ENCODE results near the gene MECR.

MECR gene

GRCh38 chr1:29230204-29230552 is 556 bp downstream of the MECR start:
- TF ChIP-seq CTCF (IDR thresholded peaks at IDR 0.05; ENCODE audit: low read length) (no peak), EZH2 (optimal IDR thresholded peaks at IDR 0.05; ENCODE audit: low read depth, low read length) (no peak), EZH2phosphoT487 (IDR thresholded peaks at IDR 0.05; ENCODE audit: low read length) (no peak)
- H3K9me3 ChIP-seq (replicated peaks; ENCODE audit: insufficient read depth, low read length): no peaks in the 10 kb centered on the region
- no peak for DNase-seq
- peak overlapping the region; percentile 90 for H3K9ac ChIP-seq (ENCODE audit: low read length)
- no peak overlapping the region; the same call in 1 of the 2 replicates for H3K27ac ChIP-seq (ENCODE audit: low read length)
- H3K4me1 ChIP-seq (ENCODE audit: low read length): peaks cover 11% of the 10 kb centered on the region
- H3K4me3 ChIP-seq (ENCODE audit: low read length): peak overlapping the region; percentile 97
- no peaks in the 10 kb centered on the region for H3K36me3 ChIP-seq (replicated peaks; ENCODE audit: insufficient read depth, low read length)
- peak overlapping the region; percentile 97 for H2AFZ ChIP-seq (ENCODE audit: low read length)
- H3K4me2 ChIP-seq (ENCODE audit: low read depth, low read length): peak overlapping the region; percentile 75
- H3F3A ChIP-seq (ENCODE audit: insufficient read depth, low read length): 0 out of 2 replicates have a peak, but pooled peaks cover 2% of the 10 kb centered on the region
- H3K9me2 ChIP-seq (replicated peaks; ENCODE audit: insufficient read depth, low read length): no peaks in the 10 kb centered on the region
- H3K79me2 ChIP-seq (ENCODE audit: low read length): peaks cover 29% of the 10 kb centered on the region
- H4K20me1 ChIP-seq (ENCODE audit: insufficient read depth, low read length): no peaks in the 10 kb centered on the region
- H3K27me3 ChIP-seq (replicated peaks; ENCODE audit: insufficient read depth, low read length): peaks cover 38% of the 10 kb centered on the region

DNA sequence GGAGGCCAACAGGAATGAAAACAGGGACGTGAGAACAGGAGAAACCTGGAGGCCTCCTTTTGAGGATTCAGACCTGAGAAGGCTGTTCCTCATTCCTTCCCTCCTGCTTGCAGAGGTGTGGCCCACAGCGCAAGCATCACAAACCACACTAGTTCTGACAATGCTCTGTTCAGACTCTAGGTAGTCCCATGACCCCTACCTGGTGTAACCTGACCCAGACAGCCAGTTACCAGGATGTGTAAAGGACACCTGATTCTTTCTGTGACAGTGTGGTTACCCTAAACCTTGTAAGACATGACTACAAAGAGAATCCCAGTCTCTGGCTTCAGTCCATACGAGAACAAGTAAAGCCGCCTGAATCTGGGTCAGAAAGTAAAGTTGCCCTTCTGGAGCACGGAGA is 3.2 kb downstream of the MECR start:
- H3K4me1 ChIP-seq (ENCODE audit: low read length): peaks cover 11% of the 10 kb centered on the region
- no peaks in the 10 kb centered on the region for H3K9me2 ChIP-seq (replicated peaks; ENCODE audit: insufficient read depth, low read length)
- no peak for DNase-seq
- H3K4me3 ChIP-seq (ENCODE audit: low read length): no peak overlapping the region
- no peak for TF ChIP-seq CTCF (IDR thresholded peaks at IDR 0.05; ENCODE audit: low read length)
- no peak for TF ChIP-seq EZH2phosphoT487 (IDR thresholded peaks at IDR 0.05; ENCODE audit: low read length)
- TF ChIP-seq EZH2 (optimal IDR thresholded peaks at IDR 0.05; ENCODE audit: low read depth, low read length): no peak
- H3F3A ChIP-seq (ENCODE audit: insufficient read depth, low read length): 0 out of 2 replicates have a peak, but pooled peaks cover 2% of the 10 kb centered on the region
- H3K9ac ChIP-seq (ENCODE audit: low read length): no peak overlapping the region
- no peak overlapping the region for H3K27ac ChIP-seq (ENCODE audit: low read length)
- no peak overlapping the region for H2AFZ ChIP-seq (ENCODE audit: low read length)
- H3K27me3 ChIP-seq (replicated peaks; ENCODE audit: insufficient read depth, low read length): peaks cover 12% of the 10 kb centered on the region
- H3K79me2 ChIP-seq (ENCODE audit: low read length): peaks cover 30% of the 10 kb centered on the region
- no peaks in the 10 kb centered on the region for H4K20me1 ChIP-seq (ENCODE audit: insufficient read depth, low read length)
- no peaks in the 10 kb centered on the region for H3K9me3 ChIP-seq (replicated peaks; ENCODE audit: insufficient read depth, low read length)
- no peaks in the 10 kb centered on the region for H3K36me3 ChIP-seq (replicated peaks; ENCODE audit: insufficient read depth, low read length)
- H3K4me2 ChIP-seq (ENCODE audit: low read depth, low read length): no peak overlapping the region

- Histone ChIP-seq H3K9me2 (replicated peaks; ENCODE audit: insufficient read depth, low read length) (no peaks in the 10 kb centered on the region), H3K9me3 (replicated peaks; ENCODE audit: insufficient read depth, low read length) (no peaks in the 10 kb centered on the region), H3K36me3 (replicated peaks; ENCODE audit: insufficient read depth, low read length) (no peaks in the 10 kb centered on the region), H3F3A (ENCODE audit: insufficient read depth, low read length) (no peaks in the 10 kb centered on the region; the same call in 1 of the 2 replicates), H4K20me1 (ENCODE audit: insufficient read depth, low read length) (no peaks in the 10 kb centered on the region), H3K9ac (ENCODE audit: low read length) (no peak overlapping the region), H3K4me2 (ENCODE audit: low read depth, low read length) (no peak overlapping the region), H3K79me2 (ENCODE audit: low read length) (peaks cover 27% of the 10 kb centered on the region), H3K27ac (ENCODE audit: low read length) (no peak overlapping the region), H3K27me3 (replicated peaks; ENCODE audit: insufficient read depth, low read length) (no peaks in the 10 kb centered on the region), H2AFZ (ENCODE audit: low read length) (no peak overlapping the region), H3K4me1 (ENCODE audit: low read length) (peaks cover 6% of the 10 kb centered on the region), H3K4me3 (ENCODE audit: low read length) (no peak overlapping the region)
- TF ChIP-seq EZH2phosphoT487 (IDR thresholded peaks at IDR 0.05; ENCODE audit: low read length) (no peak), CTCF (IDR thresholded peaks at IDR 0.05; ENCODE audit: low read length) (no peak), EZH2 (optimal IDR thresholded peaks at IDR 0.05; ENCODE audit: low read depth, low read length) (no peak)
- DNase-seq: no peak
Observed at GRCh38 chr1:29225361-29225760, 5.4 kb downstream of the MECR start.
